Aortic smooth muscle cell (primary cell): ENCODE data around the gene SH3GL1. TPM values are rescaled to one million over a fixed set of nuclear protein-coding genes. Genes with fewer than 3 reads are reported as not detected.

Experiments
- total RNA-seq: library from RNA; depleted of rRNA; stranded (reverse); fragments of >200 nt; gene quantifications from 2 replicates; pipeline ENCODE4 v1.2.3, GENCODE V29; 2014

The SH3GL1 gene
- total RNA-seq: 30.1 and 30.8 TPM in 2 replicates

GRCh38 chr19:4400135-4400936 lies at the start of gene SH3GL1:
Gene SH3GL1 (minus strand): TSS chr19:4400547. CDS start chr19:4400368, 179 bp downstream.

GRCh38 chr19:4402171-4403004 lies 2.0 kb upstream of the SH3GL1 start, which contains the start of gene CHAF1A:
Gene CHAF1A (plus strand): TSS chr19:4402640. CDS start chr19:4402763, 123 bp downstream.

GRCh38 chr19:4343370-4344307 lies 56.7 kb downstream of the SH3GL1 start, which contains the start of gene MPND:
Gene MPND (plus strand): TSS chr19:4343562. CDS start chr19:4343594, 32 bp downstream.

GRCh38 chr19:4338441-4339355 lies 61.6 kb downstream of the SH3GL1 start, which contains the start of gene STAP2:
Gene STAP2 (minus strand): TSS chr19:4338827. CDS start chr19:4338753, 74 bp downstream.

Other genes with a start within 250 kb of the SH3GL1 start
- not detected in 2 replicates for gene CREB3L3, start 246.9 kb downstream of the SH3GL1 start, total RNA-seq
- 13.5 and 15.5 TPM in 2 replicates for gene SIRT6, start 218.0 kb downstream of the SH3GL1 start, total RNA-seq
- gene ANKRD24, start 217.9 kb downstream of the SH3GL1 start, total RNA-seq: 1.5 and 1.6 TPM in 2 replicates
- gene EBI3, start 171.0 kb downstream of the SH3GL1 start, total RNA-seq: not detected in 2 replicates
- 13.2 and 16.2 TPM in 2 replicates for gene YJU2, start 153.5 kb downstream of the SH3GL1 start, total RNA-seq
- gene SHD, start 121.3 kb downstream of the SH3GL1 start, total RNA-seq: not detected in 2 replicates
- not detected in 2 replicates for gene TMIGD2, start 98.2 kb downstream of the SH3GL1 start, total RNA-seq
- gene FSD1, start 95.9 kb downstream of the SH3GL1 start, total RNA-seq: 0.99 and 2.2 TPM in 2 replicates
- gene STAP2, start 61.7 kb downstream of the SH3GL1 start, total RNA-seq: 1.7 and 2.1 TPM in 2 replicates
- 6.3 and 6.7 TPM in 2 replicates for gene MPND, start 57.0 kb downstream of the SH3GL1 start, total RNA-seq
- gene CHAF1A, start 2.1 kb upstream of the SH3GL1 start, total RNA-seq: 9.1 and 19.2 TPM in 2 replicates
- 94.1 and 105 TPM in 2 replicates for gene UBXN6, start 57.2 kb upstream of the SH3GL1 start, total RNA-seq
- gene HDGFL2, start 71.8 kb upstream of the SH3GL1 start, total RNA-seq: 51.4 and 66.2 TPM in 2 replicates
- under 0.01 and 0.06 TPM in 2 replicates for gene PLIN4, start 117.9 kb upstream of the SH3GL1 start, total RNA-seq
- not detected in 2 replicates for gene PLIN5, start 134.7 kb upstream of the SH3GL1 start, total RNA-seq
- gene LRG1, start 139.5 kb upstream of the SH3GL1 start, total RNA-seq: not detected in 2 replicates
- 1.3 and 3.6 TPM in 2 replicates for gene SEMA6B, start 159.1 kb upstream of the SH3GL1 start, total RNA-seq
- gene TNFAIP8L1, start 239.0 kb upstream of the SH3GL1 start, total RNA-seq: 2.4 and 3.3 TPM in 2 replicates